Skin epidermis (tissue), 12 donors: Measurements from ENCODE around the gene RFC4.
"Not testable (repeated sequence)": the region's sequence is repeated elsewhere in the genome, so short reads cannot be mapped to it uniquely, and the experiment has no call there.

Experiments
- H3K27ac ChIP-seq, 21 experiments: fragments of 200-600 bp; sonication (generic) in 11 of 21; one replicate each; pipeline ENCODE4 v1.5.0; 2020; ENCODE audit warnings: mild to moderate bottlenecking in 3 of 21, inconsistent platforms in 2 of 21, moderate library complexity in 2 of 21
- H3K4me3 ChIP-seq, 7 experiments: fragments of 200-600 bp; sonication (generic) in 2 of 7; one replicate each; pipeline ENCODE4 v1.5.0; 2020; ENCODE audit warnings: inconsistent platforms in 2 of 7, mild to moderate bottlenecking in 2 of 7, moderate library complexity in 1 of 7

The RFC4 gene, protein sequence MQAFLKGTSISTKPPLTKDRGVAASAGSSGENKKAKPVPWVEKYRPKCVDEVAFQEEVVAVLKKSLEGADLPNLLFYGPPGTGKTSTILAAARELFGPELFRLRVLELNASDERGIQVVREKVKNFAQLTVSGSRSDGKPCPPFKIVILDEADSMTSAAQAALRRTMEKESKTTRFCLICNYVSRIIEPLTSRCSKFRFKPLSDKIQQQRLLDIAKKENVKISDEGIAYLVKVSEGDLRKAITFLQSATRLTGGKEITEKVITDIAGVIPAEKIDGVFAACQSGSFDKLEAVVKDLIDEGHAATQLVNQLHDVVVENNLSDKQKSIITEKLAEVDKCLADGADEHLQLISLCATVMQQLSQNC

DNA sequence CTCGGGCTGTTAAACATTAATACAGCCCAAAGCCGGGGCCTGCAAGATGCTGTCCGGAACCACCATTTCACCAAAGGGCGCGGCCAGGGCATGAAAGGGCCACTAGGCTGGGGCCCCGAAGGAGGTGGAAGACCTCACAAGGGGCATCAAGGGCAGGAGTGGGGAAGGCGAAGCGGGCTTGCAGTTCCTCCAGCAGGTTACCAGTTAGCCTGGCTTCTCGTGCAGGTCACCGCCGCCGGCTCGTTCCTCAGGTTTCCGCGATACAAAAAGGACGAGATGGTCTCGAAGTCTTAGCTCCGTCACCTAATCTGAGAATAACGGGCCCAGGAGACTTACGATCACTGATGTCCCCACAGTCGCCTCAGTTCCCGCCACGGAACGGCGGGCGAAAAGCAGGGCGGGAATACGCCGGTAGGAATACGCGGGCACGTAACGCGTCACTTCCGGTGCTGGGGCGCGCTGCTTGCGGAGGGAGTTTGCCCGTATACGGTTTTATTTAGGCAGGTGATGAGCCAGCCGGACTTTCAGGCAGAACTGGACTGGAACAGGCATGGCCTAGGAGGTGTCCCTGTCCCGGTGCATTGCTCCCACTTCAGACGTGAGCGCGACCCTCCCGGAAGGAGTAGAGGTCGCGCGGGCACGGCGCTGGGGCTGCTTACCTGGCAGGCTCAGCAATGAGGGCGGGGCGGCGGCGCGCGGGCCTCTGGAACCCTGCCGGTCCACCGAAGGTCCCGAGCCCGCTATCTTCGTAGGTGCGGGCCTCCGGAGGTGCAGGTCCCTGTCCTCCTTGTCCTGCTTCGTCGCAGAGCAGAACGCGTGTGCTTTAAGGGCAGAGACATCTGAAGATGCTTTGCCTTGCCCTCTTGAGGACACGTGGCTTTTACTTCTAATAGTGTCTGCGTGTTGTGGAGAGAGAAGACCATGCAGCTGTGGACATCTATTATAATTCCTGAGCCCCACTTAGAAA, at the start of gene RFC4:
Gene RFC4, minus strand, starts transcription at position 394 of the 967 bp plus-strand sequence. CDS start 1,769 bp downstream, outside the sequence.
- peak within 1 kb of the TSS; percentile 38 to 92 (median 88) for H3K27ac ChIP-seq
- H3K4me3 ChIP-seq, result peak within 1 kb of the TSS; percentile 66 to 83 (median 79)

DNA sequence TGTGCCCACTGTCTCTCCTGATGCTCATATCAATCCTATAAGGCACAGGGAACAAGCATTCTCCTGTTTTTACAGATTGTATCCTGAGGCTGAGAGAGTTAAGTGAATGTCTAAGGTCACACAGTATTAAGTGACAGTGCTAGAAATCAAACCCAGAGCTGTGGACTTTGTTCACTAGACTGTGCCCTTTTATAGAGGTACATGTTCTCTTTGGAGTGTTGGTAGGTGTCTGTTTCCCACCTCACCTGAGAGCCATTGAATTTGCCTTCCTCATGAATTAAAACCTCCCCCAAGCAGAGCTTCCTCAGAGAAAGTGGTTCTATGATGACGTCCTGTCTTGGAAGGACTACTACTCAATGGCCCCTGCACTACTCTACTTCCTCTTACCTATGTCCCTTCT, 48.7 kb upstream of the RFC4 start:
- no peak overlapping the region for H3K4me3 ChIP-seq
- no peak overlapping the region for H3K27ac ChIP-seq

DNA sequence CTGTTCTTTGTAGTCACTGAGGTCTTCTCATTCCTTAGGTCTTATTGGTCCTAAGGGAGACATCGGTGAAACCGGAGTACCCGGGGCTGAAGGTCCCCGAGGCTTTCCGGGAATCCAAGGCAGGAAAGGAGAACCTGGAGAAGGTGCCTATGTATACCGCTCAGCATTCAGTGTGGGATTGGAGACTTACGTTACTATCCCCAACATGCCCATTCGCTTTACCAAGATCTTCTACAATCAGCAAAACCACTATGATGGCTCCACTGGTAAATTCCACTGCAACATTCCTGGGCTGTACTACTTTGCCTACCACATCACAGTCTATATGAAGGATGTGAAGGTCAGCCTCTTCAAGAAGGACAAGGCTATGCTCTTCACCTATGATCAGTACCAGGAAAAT, 47.9 kb upstream of the RFC4 start:
- Histone ChIP-seq H3K4me3 (no peak overlapping the region), H3K27ac (no peak overlapping the region)

DNA sequence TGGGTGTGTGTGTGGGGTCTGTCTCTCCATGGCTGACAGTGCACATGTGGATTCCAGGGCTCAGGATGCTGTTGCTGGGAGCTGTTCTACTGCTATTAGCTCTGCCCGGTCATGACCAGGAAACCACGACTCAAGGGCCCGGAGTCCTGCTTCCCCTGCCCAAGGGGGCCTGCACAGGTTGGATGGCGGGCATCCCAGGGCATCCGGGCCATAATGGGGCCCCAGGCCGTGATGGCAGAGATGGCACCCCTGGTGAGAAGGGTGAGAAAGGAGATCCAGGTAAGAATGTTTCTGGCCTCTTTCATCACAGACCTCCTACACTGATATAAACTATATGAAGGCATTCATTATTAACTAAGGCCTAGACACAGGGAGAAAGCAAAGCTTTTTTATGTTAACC, 46.7 kb upstream of the RFC4 start:
- H3K27ac ChIP-seq, result no peak overlapping the region
- H3K4me3 ChIP-seq, result no peak overlapping the region

DNA sequence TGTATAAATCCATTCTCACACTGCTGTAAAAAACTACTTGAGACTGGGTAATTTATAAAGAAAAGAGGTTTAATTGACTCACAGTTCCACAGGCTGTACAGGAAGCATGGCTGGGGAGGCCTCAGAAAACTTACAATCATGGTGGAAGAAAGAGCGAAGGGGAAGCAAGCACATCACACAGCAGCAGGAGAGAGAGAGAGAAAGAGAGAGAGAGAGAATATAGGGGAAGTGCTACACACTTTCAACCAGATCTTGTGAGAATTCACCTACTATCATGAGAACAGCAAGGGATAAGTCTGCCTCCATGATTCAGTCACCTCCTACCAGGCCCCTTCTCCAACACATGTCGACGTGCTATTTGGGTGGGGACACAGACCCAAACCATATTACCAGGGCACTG, 45.6 kb upstream of the RFC4 start:
- not testable (repeated sequence) for H3K27ac ChIP-seq, H3K4me3 ChIP-seq

DNA sequence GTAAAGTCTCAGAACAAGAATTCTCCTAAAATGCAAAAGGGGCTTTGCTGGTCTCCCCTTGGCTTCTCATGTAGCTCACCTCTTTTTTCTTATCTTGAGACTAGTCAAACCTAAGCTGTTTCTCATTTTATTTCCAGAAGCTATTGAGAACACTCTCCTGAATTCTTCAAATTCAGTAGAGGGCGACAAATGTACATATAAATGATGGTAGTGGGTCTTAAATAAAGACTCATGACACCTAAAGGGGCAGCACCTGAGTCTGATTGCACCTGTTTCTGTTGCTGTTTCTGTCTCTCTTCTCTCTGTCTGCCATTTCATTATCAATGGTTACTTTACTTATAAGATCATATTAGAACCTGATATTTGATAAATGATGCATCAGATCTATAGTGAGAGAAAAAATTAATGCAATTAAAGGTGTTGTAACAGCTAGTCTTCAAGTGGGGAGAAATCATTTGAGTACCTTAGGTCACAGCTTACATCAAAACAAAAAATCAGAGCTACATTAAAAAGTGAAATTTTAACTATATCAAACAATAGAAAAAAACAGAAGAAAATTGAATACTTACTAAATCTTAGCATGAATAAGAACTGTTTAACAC, 43.2 kb upstream of the RFC4 start:
- no peak overlapping the region for H3K27ac ChIP-seq
- H3K4me3 ChIP-seq, result no peak overlapping the region

DNA sequence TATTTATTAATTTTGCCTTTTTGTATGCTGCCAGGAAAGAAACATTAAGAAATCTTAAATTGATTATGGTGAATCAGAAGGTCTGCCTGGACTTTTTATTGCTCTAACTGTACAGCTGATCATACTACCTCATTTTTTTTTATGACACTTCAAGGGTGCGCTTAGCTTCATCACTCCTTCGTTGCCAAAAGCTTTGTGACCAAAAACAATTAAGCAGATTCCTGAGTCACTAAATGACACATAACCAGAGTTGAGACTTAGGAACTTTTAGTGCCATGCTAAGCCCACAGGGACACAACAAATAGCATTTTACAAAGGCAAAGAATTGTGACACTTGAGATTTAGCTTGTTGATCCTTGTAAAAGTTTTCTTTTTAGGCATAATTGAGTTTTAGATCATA, 41.2 kb upstream of the RFC4 start:
- Histone ChIP-seq H3K27ac (no peak overlapping the region), H3K4me3 (no peak overlapping the region)

DNA sequence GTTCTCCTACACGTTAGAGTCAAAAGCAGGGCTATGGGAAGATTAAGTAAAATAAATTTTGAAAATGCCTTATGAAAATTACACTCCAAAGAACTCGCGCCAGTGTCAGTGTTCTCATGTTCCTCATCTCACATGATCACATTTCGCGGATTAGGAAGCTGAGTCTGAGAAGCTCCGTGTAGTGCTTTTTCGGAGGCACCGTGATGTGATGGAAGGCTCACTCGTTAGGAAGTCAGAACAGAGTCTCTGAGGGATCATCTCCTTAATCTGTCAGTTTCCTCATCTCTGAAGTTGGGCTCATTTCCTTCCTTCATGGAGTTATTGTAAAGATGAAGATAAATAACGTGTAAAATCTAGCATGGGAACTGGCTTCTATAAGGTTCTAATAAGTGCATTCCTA, 39.5 kb upstream of the RFC4 start:
- H3K27ac ChIP-seq, result no peak overlapping the region
- H3K4me3 ChIP-seq, result no peak overlapping the region

DNA sequence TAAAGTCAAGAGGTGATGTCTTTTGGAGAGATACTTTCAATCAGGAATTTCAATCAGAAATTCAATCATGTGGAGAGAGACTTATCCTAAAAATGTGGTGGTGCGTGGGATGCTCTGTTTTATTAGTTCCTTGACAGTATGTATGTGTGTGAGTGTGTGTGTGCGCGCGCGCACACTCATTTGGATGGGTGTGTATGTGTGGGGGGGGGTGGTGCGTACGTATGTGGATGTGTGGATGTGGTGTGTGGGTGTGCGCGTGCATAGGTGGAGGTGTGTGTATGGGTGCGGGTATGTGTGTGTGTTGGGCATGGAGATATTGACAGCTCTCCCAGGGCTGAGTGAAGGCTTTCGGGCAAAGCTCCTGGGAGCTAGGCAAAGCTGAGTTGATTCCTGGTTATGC, 38.6 kb upstream of the RFC4 start:
- Histone ChIP-seq H3K27ac (no peak overlapping the region), H3K4me3 (no peak overlapping the region)

DNA sequence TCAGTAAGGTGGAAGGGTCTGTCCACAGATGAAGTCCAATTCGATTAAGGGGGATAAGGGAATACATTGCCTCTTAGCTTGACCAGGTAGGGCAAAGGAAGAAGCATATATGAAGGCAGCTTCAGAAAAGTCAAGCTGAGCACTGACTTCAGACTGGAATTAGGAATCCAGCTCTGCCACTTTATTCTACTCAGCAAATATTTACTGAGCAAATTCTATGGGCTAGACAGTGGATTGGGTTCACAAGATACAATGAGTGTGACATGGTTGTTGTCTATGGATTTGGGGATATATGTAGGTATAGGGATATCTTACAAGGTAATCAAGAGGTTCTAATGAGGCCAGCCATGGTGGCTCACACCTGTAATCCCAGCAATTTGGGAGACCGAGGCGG, 36.8 kb upstream of the RFC4 start:
- Histone ChIP-seq H3K27ac (no peak overlapping the region), H3K4me3 (no peak overlapping the region)

DNA sequence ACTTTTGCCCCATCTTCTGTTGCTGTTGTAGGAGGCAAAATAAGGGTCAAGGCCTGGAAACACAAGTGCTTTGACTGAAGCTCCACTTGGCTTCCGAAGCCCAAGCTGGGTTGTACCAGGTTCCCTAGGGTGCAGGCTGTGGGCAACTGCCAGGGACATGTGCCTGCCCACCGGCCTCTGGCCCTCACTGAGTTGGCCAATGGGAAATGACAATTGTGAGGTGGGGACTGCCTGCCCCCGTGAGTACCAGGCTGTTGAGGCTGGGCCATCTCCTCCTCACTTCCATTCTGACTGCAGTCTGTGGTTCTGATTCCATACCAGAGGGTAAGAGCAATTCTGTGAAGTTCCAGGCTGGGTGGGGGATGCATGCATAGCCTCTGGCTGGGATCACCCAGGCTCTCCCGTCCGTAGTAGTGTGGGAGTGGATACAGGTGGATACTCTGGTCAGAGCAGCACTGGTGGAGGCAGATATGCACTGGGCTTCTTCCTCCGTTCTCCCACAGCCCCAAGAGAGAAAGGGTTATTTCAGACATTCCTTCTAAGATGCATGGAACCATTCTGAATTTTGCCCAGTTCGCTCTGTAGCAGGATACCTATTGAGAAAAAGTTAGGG, 36.2 kb upstream of the RFC4 start, which contains the start of gene ADIPOQ:
Gene ADIPOQ, plus strand, starts transcription at position 285 of the 613 bp plus-strand sequence. CDS start 10,349 bp downstream, outside the sequence.
- Histone ChIP-seq H3K27ac (no peak within 1 kb of the TSS), H3K4me3 (no peak within 1 kb of the TSS)

DNA sequence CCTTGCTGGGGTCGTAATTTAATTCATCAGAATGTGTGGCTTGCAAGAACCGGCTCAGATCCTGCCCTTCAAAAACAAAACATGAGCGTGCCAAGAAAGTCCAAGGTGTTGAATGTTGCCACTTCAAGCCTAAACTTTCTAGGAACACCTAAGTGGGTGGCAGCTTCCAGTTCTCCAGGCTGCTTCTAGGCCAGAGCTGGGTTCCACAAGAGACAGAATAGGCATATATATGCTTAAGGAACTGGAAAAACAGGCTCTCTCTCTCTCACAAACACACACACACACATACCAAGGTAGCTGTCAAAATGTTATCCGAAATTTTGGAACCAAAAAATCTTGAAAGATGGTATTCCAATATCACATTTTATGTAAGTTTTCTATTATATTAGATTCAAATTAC, 35.3 kb upstream of the RFC4 start:
- Histone ChIP-seq H3K27ac (no peak overlapping the region), H3K4me3 (no peak overlapping the region)

DNA sequence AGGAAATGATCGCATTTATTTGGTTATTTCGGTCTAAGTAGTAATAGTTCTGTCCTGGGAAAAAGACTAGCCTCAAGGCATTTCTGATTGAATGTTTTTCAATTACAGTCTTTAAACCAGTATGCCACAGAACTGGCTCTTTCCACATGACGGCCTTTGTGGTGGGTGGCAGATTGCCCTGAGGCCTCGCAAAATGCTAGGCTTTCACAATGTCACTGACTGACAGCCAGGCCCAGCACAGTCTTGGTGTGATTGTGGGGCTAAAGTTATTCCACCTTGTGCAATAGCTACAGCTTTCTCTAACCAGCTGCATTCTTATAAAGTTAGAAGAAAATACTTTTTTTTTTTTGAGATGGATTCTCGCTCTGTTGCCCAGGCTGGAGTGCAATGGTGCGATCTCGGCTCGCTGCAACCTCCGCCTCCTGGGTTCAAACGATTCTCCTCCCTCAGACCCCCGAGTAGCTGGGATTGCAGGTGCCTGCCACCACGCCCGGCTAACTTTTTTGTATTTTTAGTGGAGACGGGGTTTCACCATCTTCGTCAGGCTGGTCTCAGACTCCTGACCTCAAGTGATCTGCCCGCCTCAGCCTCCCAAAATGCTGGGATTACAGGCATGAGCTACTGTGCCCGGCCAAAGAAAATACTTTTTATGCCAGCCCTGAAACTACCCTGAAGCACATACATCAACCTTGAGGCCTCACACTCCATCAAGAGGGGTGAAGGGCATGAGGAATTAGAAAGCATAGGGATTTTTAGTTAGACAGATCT, 33.8 kb upstream of the RFC4 start:
- Histone ChIP-seq H3K27ac (no peak overlapping the region), H3K4me3 (no peak overlapping the region)

DNA sequence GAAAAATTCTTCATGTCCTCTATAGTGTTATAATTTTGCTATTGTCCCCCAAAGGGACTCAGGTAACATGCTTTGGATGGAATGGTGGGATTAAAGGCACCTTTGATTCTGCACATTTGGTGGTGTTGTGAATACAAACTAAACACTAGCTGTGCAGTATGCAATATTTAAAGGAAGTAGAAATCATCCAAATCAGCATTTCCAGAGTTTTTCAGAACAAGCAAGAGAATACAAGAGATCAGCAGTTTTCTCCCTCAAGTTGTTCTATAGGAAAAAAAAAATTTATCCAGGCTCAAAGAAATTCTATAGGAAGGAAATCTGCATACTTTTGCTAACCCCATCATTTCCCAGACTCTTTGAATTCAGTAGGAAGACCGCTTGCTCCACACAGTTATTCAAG, 26.0 kb upstream of the RFC4 start:
- Histone ChIP-seq H3K27ac (no peak overlapping the region), H3K4me3 (no peak overlapping the region)

DNA sequence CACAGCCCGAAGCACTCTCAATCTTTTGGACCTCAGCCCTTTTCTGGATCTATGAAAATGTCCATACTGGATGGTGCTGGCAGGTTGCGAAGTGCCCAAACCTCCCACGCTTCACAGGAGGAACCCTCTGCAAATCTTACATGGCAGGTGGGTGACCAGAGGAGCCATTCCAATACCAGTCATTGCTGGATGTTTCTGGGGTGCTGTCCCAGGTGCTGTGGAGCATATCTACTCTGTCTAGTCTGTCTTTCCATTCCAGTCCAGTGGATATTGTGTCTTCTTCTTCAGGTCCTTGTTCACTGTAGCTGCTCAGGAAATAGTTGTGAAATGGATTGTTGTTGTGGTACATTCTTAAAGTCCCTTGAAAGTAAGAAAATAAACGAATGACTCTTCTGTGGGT, 25.5 kb upstream of the RFC4 start:
- Histone ChIP-seq H3K27ac (no peak overlapping the region), H3K4me3 (no peak overlapping the region)

DNA sequence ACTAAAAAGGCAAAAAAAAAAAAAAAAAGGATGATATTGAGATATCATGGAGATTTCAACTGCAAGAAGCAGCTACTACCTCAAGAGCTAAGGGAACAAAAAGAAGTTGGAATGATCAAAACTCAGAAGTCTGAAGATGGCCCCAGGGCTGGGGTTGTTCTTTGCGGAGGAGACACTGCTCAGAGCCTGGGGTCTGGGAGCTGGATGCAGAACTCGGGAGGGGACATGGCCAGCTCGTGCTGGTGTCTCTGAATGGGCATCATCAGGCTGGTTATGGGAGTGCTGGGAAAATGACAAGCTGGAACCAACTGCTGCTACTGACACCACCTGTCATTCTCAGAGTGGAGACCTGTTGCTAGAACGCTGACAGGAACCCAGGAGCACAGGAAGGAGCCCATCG, 22.1 kb upstream of the RFC4 start:
- H3K4me3 ChIP-seq, result no peak overlapping the region
- H3K27ac ChIP-seq, result no peak overlapping the region

DNA sequence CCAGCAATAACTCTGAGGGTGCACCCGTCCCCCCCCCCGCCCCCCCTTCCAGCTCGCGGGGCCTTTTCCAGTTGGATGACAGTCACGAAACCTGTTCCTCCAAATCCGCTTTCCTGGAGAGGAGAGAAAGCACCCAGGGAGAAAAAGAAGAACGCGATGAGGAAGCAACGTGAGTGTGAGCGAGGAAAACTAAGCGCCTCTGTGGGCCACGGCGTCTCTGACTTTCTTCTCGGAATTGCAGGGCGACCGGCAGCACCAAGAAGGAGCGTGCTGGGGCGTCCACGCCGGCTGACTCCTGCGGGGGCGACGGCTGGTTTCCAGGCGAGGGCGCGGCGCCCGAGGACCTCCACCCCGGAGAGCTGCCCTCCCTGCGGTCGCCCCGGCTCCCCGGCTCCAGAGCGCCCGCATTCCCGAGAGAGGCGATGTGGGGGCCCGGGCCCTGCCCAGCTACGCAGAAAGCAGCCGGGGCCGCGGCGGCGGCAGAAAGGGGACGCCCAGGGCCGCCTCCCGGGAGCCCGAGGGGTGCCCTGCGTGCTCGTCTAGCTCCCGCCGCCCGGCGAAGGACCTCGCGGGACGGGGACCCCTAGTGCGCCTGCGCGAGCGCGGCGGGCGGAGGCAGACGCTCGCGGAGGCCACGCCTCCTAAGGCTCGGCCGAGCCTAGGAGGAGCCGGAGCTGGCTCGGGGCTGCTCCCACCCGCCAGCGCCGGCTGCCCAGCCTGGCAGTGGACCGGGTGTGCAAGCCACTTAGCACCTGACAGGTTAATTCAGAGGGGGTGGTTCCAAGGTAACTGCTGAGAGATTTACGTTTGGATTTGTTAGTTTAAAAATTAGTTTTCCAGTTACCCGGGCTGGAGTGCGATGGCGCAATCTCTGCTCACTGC, 20.9 kb upstream of the RFC4 start:
- Histone ChIP-seq H3K27ac (peak overlapping the region in 16 of 21 experiments; percentile 9 to 82 (median 66)), H3K4me3 (peak overlapping the region; percentile 52 to 79 (median 59))

DNA sequence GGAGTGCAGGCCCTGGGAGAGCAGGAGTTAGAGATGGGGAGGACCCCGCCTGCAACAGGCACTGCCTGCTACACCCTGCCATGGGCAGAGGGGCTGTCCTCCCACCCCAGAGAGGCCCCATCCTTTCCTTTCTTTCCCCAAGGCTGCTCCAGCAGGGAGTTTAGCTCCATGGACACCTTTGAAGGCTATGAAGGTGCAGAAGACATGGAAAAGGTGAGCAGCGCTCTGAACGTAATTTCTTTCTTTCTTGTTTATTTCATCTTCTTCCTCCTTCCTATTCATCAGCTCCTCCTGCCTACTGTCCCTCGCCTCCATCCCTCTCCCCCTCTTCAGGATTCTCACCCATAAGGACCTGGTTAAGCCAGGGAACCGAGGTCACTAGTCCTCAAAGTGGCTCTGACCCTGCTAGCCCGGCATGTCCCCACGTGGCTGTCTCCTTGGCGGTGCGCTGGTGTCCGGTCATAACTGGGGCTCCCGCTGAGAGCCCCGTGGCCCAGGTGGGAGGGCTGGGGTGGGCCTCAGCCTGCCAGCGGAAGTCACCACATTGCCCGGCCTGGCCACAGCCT, 20.2 kb upstream of the RFC4 start:
- Histone ChIP-seq H3K27ac (peak overlapping the region in 2 of 21 experiments; percentile 72 to 81), H3K4me3 (peak overlapping the region; percentile 52 to 79 (median 59))
